ENCODE results near the gene AARS2. TPM values are rescaled to one million over a fixed set of nuclear protein-coding genes. Genes with fewer than 3 reads are reported as not detected.
A peak's percentile ranks its signal among the peaks of the same experiment; 100 is the strongest.

AARS2 gene
- total and polyA plus RNA-seq, 5 donors from 2014 or later = 3.6 to 15.7 (median 8.3) TPM

GRCh38 chr6:44277763-44278162 lies 35.4 kb downstream of the AARS2 start:
- Mint-ChIP-seq H3K4me1 (peaks cover 0 to 7% (median 0%) of the 10 kb centered on the region in 4 donors), H3K27ac (no peak overlapping the region), H3K4me3 (peak overlapping the region in 2 of 4 donors; percentile 8 to 11), H3K27me3 (peaks cover 52% of the 10 kb centered on the region), H3K9me3 (no peaks in the 10 kb centered on the region), H3K36me3 (peaks cover under 1% of the 10 kb centered on the region)
- Histone ChIP-seq H3K4me1 (ENCODE audit: control insufficient read depth, insufficient read depth, low read length, poor library complexity, severe bottlenecking) (peaks cover 9% of the 10 kb centered on the region), H3K27ac (ENCODE audit: insufficient read depth, low read length, poor library complexity, severe bottlenecking) (no peak overlapping the region), H3K36me3 (ENCODE audit: control insufficient read depth, insufficient read depth, low read length) (no peaks in the 10 kb centered on the region), H3K9me3 (ENCODE audit: control insufficient read depth in 2 of 2, low read length in 2 of 2) (no peaks in the 10 kb centered on the region), H3K27me3 (ENCODE audit: control insufficient read depth, insufficient read depth, low read length) (peaks cover 6% of the 10 kb centered on the region), H3K4me3 (ENCODE audit: low read depth, low read length) (no peak overlapping the region)
- DNase-seq = no peak
- ATAC-seq (ENCODE audit: low read depth in 2 of 2) = no peak

GRCh38 chr6:44276667-44277640 lies 36.2 kb downstream of the AARS2 start:
- Mint-ChIP-seq H3K4me1 (peaks cover 0 to 7% (median 0%) of the 10 kb centered on the region in 4 donors), H3K27ac (no peak overlapping the region), H3K36me3 (peaks cover 3% of the 10 kb centered on the region), H3K27me3 (peaks cover 53% of the 10 kb centered on the region), H3K9me3 (peaks cover 0 to 2% (median 0%) of the 10 kb centered on the region in 7 donors), H3K4me3 (peak overlapping the region in 2 of 4 donors; percentile 47 to 62)
- Histone ChIP-seq H3K9me3 (ENCODE audit: control insufficient read depth in 2 of 2, low read length in 2 of 2) (no peaks in the 10 kb centered on the region), H3K4me1 (ENCODE audit: control insufficient read depth, insufficient read depth, low read length, poor library complexity, severe bottlenecking) (peaks cover 9% of the 10 kb centered on the region), H3K27me3 (ENCODE audit: control insufficient read depth, insufficient read depth, low read length) (peaks cover 7% of the 10 kb centered on the region), H3K4me3 (ENCODE audit: low read depth, low read length) (no peak overlapping the region), H3K36me3 (ENCODE audit: control insufficient read depth, insufficient read depth, low read length) (no peaks in the 10 kb centered on the region), H3K27ac (ENCODE audit: insufficient read depth, low read length, poor library complexity, severe bottlenecking) (no peak overlapping the region)
- DNase-seq = no peak
- no peak for ATAC-seq (ENCODE audit: low read depth in 2 of 2)

- Mint-ChIP-seq H3K36me3 (peaks cover 3% of the 10 kb centered on the region), H3K9me3 (peaks cover 0 to 2% (median 0%) of the 10 kb centered on the region in 7 donors), H3K27ac (no peak overlapping the region), H3K4me1 (peaks cover 0 to 13% (median 0%) of the 10 kb centered on the region in 4 donors), H3K27me3 (peaks cover 62% of the 10 kb centered on the region), H3K4me3 (no peak overlapping the region)
- Histone ChIP-seq H3K9me3 (ENCODE audit: control insufficient read depth in 2 of 2, low read length in 2 of 2) (no peaks in the 10 kb centered on the region), H3K36me3 (ENCODE audit: control insufficient read depth, insufficient read depth, low read length) (no peaks in the 10 kb centered on the region), H3K27ac (ENCODE audit: insufficient read depth, low read length, poor library complexity, severe bottlenecking) (no peak overlapping the region), H3K4me1 (ENCODE audit: control insufficient read depth, insufficient read depth, low read length, poor library complexity, severe bottlenecking) (peaks cover 12% of the 10 kb centered on the region), H3K27me3 (ENCODE audit: control insufficient read depth, insufficient read depth, low read length) (peaks cover 9% of the 10 kb centered on the region), H3K4me3 (ENCODE audit: low read depth, low read length) (no peak overlapping the region)
- DNase-seq = no peak
- peak; percentile 52 to 54 for ATAC-seq (ENCODE audit: low read depth in 2 of 2)
These were observed 37.1 kb downstream of the AARS2 start for GRCh38 chr6:44275749-44276648.

- H3K27me3 Mint-ChIP-seq = peaks cover 62% of the 10 kb centered on the region
- H3K36me3 Mint-ChIP-seq = peaks cover 3% of the 10 kb centered on the region
- no peaks in the 10 kb centered on the region for H3K36me3 ChIP-seq (ENCODE audit: control insufficient read depth, insufficient read depth, low read length)
- DNase-seq = no peak
- H3K9me3 ChIP-seq (ENCODE audit: control insufficient read depth in 2 of 2, low read length in 2 of 2) = no peaks in the 10 kb centered on the region
- no peak overlapping the region for H3K4me3 ChIP-seq (ENCODE audit: low read depth, low read length)
- H3K4me3 Mint-ChIP-seq = no peak overlapping the region
- H3K4me1 Mint-ChIP-seq = peaks cover 0 to 14% (median 0%) of the 10 kb centered on the region in 4 donors
- no peak overlapping the region for H3K27ac ChIP-seq (ENCODE audit: insufficient read depth, low read length, poor library complexity, severe bottlenecking)
- peaks cover 0 to 2% (median 0%) of the 10 kb centered on the region in 7 donors for H3K9me3 Mint-ChIP-seq
- no peak overlapping the region for H3K27ac Mint-ChIP-seq
- peaks cover 14% of the 10 kb centered on the region for H3K4me1 ChIP-seq (ENCODE audit: control insufficient read depth, insufficient read depth, low read length, poor library complexity, severe bottlenecking)
- peaks cover 9% of the 10 kb centered on the region for H3K27me3 ChIP-seq (ENCODE audit: control insufficient read depth, insufficient read depth, low read length)
- no peak for ATAC-seq (ENCODE audit: low read depth in 2 of 2)
These were observed 37.8 kb downstream of the AARS2 start for GRCh38 chr6:44275271-44275748.

- no peak for ATAC-seq (ENCODE audit: low read depth in 2 of 2)
- Histone ChIP-seq H3K36me3 (ENCODE audit: control insufficient read depth, insufficient read depth, low read length) (no peaks in the 10 kb centered on the region), H3K9me3 (ENCODE audit: control insufficient read depth in 2 of 2, low read length in 2 of 2) (no peaks in the 10 kb centered on the region), H3K27ac (ENCODE audit: insufficient read depth, low read length, poor library complexity, severe bottlenecking) (no peak overlapping the region), H3K4me3 (ENCODE audit: low read depth, low read length) (no peak overlapping the region), H3K27me3 (ENCODE audit: control insufficient read depth, insufficient read depth, low read length) (peaks cover 23% of the 10 kb centered on the region), H3K4me1 (ENCODE audit: control insufficient read depth, insufficient read depth, low read length, poor library complexity, severe bottlenecking) (peaks cover 14% of the 10 kb centered on the region)
- Mint-ChIP-seq H3K27ac (no peak overlapping the region), H3K36me3 (peaks cover 3% of the 10 kb centered on the region), H3K27me3 (peaks cover 71% of the 10 kb centered on the region), H3K9me3 (peaks cover 0 to 2% (median 0%) of the 10 kb centered on the region in 7 donors), H3K4me1 (peaks cover 0 to 23% (median 10%) of the 10 kb centered on the region in 4 donors), H3K4me3 (peak overlapping the region in 1 of 4 donors; percentile 90)
- no peak for DNase-seq
These were observed 39.5 kb downstream of the AARS2 start for GRCh38 chr6:44273617-44274016.

GRCh38 chr6:44272999-44273566 lies 40.1 kb downstream of the AARS2 start:
- H3K4me3 ChIP-seq (ENCODE audit: low read depth, low read length) = no peak overlapping the region
- H3K9me3 ChIP-seq (ENCODE audit: control insufficient read depth in 2 of 2, low read length in 2 of 2) = no peaks in the 10 kb centered on the region
- no peak for DNase-seq
- peaks cover 14% of the 10 kb centered on the region for H3K4me1 ChIP-seq (ENCODE audit: control insufficient read depth, insufficient read depth, low read length, poor library complexity, severe bottlenecking)
- no peak overlapping the region for H3K27ac Mint-ChIP-seq
- H3K9me3 Mint-ChIP-seq = peaks cover 0 to 2% (median 0%) of the 10 kb centered on the region in 7 donors
- peaks cover 23% of the 10 kb centered on the region for H3K27me3 ChIP-seq (ENCODE audit: control insufficient read depth, insufficient read depth, low read length)
- ATAC-seq (ENCODE audit: low read depth in 2 of 2) = no peak
- H3K36me3 Mint-ChIP-seq = peaks cover 3% of the 10 kb centered on the region
- peaks cover 70% of the 10 kb centered on the region for H3K27me3 Mint-ChIP-seq
- H3K27ac ChIP-seq (ENCODE audit: insufficient read depth, low read length, poor library complexity, severe bottlenecking) = no peak overlapping the region
- H3K4me3 Mint-ChIP-seq = peak overlapping the region in 2 of 4 donors; percentile 16 to 90
- H3K4me1 Mint-ChIP-seq = peaks cover 0 to 23% (median 10%) of the 10 kb centered on the region in 4 donors
- H3K36me3 ChIP-seq (ENCODE audit: control insufficient read depth, insufficient read depth, low read length) = no peaks in the 10 kb centered on the region

- no peak overlapping the region for H3K27ac ChIP-seq (ENCODE audit: insufficient read depth, low read length, poor library complexity, severe bottlenecking)
- no peaks in the 10 kb centered on the region for H3K36me3 ChIP-seq (ENCODE audit: control insufficient read depth, insufficient read depth, low read length)
- H3K4me1 ChIP-seq (ENCODE audit: control insufficient read depth, insufficient read depth, low read length, poor library complexity, severe bottlenecking) = peaks cover 14% of the 10 kb centered on the region
- Mint-ChIP-seq H3K4me1 (peaks cover 0 to 27% (median 13%) of the 10 kb centered on the region in 4 donors), H3K9me3 (peaks cover 0 to 2% (median 0%) of the 10 kb centered on the region in 7 donors), H3K27ac (no peak overlapping the region), H3K4me3 (peak overlapping the region in 2 of 4 donors; percentile 16 to 90), H3K27me3 (peaks cover 71% of the 10 kb centered on the region), H3K36me3 (peaks cover 3% of the 10 kb centered on the region)
- no peaks in the 10 kb centered on the region for H3K9me3 ChIP-seq (ENCODE audit: control insufficient read depth in 2 of 2, low read length in 2 of 2)
- ATAC-seq (ENCODE audit: low read depth in 2 of 2) = no peak
- DNase-seq = no peak
- H3K4me3 ChIP-seq (ENCODE audit: low read depth, low read length) = no peak overlapping the region
- H3K27me3 ChIP-seq (ENCODE audit: control insufficient read depth, insufficient read depth, low read length) = peaks cover 22% of the 10 kb centered on the region
These were observed 40.6 kb downstream of the AARS2 start for GRCh38 chr6:44272529-44272928.
